ENCODE measurements around the gene CDCA4. TPM values are rescaled to one million over a fixed set of nuclear protein-coding genes. Genes with fewer than 3 reads are reported as not detected.

CDCA4 gene
- total RNA-seq, 1 experiment from 2014 or later: 32.4 TPM

GRCh38 chr14:105058521-105059034 is 37.7 kb upstream of the CDCA4 start:
- CTCF ChIA-PET: no interaction called here

DNA sequence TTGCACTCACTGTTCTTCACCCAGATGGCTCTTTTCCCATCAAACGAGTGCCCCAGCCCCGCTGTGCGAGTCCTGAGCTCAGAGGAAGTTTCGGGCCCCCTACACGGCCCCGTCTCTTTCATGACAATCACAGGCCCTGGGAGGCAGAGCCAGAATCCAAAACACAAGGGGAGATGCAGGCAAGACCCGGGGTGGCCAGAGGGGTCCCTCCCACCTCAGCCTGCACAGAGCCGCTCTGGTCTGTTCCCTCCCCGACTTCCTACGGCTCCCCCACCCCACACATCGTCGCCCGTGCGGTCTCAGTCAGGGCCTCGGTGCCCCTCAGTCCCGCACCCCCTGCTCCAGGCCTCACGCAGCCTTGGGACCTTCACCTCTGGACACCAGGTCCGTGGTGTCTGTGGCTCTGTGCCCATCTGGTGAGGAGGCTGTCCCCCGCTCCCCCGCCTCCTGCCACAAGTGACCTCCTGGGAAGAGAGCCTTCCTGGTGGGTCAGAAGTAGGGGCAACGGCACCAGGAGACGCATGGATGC is 35.5 kb upstream of the CDCA4 start:
- no peaks in the 10 kb centered on the region for H3K9me3 Mint-ChIP-seq (ENCODE audit: low read depth, unreplicated experiment)
- H3K27ac Mint-ChIP-seq (ENCODE audit: unreplicated experiment): no peak overlapping the region
- DNase-seq: no peak
- intact Hi-C loops (cut with micrococcal nuclease; ENCODE audit: unreplicated experiment): no loop called here
- peaks cover 9% of the 10 kb centered on the region for H3K4me1 Mint-ChIP-seq (ENCODE audit: low read depth, unreplicated experiment)
- CTCF ChIA-PET: no interaction called here
- no peak overlapping the region for H3K4me3 Mint-ChIP-seq (ENCODE audit: low read depth, unreplicated experiment)
- BruUV-seq (replicated peaks): no TSS peak
- no peaks in the 10 kb centered on the region for H3K27me3 Mint-ChIP-seq (ENCODE audit: unreplicated experiment)
- TF ChIP-seq, protein P1, sequence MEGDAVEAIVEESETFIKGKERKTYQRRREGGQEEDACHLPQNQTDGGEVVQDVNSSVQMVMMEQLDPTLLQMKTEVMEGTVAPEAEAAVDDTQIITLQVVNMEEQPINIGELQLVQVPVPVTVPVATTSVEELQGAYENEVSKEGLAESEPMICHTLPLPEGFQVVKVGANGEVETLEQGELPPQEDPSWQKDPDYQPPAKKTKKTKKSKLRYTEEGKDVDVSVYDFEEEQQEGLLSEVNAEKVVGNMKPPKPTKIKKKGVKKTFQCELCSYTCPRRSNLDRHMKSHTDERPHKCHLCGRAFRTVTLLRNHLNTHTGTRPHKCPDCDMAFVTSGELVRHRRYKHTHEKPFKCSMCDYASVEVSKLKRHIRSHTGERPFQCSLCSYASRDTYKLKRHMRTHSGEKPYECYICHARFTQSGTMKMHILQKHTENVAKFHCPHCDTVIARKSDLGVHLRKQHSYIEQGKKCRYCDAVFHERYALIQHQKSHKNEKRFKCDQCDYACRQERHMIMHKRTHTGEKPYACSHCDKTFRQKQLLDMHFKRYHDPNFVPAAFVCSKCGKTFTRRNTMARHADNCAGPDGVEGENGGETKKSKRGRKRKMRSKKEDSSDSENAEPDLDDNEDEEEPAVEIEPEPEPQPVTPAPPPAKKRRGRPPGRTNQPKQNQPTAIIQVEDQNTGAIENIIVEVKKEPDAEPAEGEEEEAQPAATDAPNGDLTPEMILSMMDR (IDR thresholded peaks at IDR 0.05; ENCODE audit: unreplicated experiment): no peak
- H3K36me3 Mint-ChIP-seq (ENCODE audit: insufficient read depth, unreplicated experiment): peaks cover 12% of the 10 kb centered on the region

More at GRCh38 chr14:105058521-105059034, 37.7 kb upstream of the CDCA4 start:
- BruUV-seq (replicated peaks): no TSS peak
- Mint-ChIP-seq H3K4me3 (ENCODE audit: low read depth, unreplicated experiment) (no peak overlapping the region), H3K27me3 (ENCODE audit: unreplicated experiment) (no peaks in the 10 kb centered on the region), H3K27ac (ENCODE audit: unreplicated experiment) (no peak overlapping the region), H3K4me1 (ENCODE audit: low read depth, unreplicated experiment) (no peaks in the 10 kb centered on the region), H3K9me3 (ENCODE audit: low read depth, unreplicated experiment) (no peaks in the 10 kb centered on the region), H3K36me3 (ENCODE audit: insufficient read depth, unreplicated experiment) (peaks cover 13% of the 10 kb centered on the region)
- no peak for DNase-seq
- intact Hi-C loops (cut with micrococcal nuclease; ENCODE audit: unreplicated experiment): no loop called here
- TF ChIP-seq, protein P1 (IDR thresholded peaks at IDR 0.05; ENCODE audit: unreplicated experiment): no peak

- H3K9me3 Mint-ChIP-seq (ENCODE audit: low read depth, unreplicated experiment): no peaks in the 10 kb centered on the region
- TF ChIP-seq, protein P1 (IDR thresholded peaks at IDR 0.05; ENCODE audit: unreplicated experiment): no peak
- no peak overlapping the region for H3K4me3 Mint-ChIP-seq (ENCODE audit: low read depth, unreplicated experiment)
- peaks cover 15% of the 10 kb centered on the region for H3K4me1 Mint-ChIP-seq (ENCODE audit: low read depth, unreplicated experiment)
- no peaks in the 10 kb centered on the region for H3K27me3 Mint-ChIP-seq (ENCODE audit: unreplicated experiment)
- intact Hi-C loops (cut with micrococcal nuclease; ENCODE audit: unreplicated experiment): no loop called here
- DNase-seq: no peak
- no peak overlapping the region for H3K27ac Mint-ChIP-seq (ENCODE audit: unreplicated experiment)
- no TSS peak for BruUV-seq (replicated peaks)
- peaks cover 16% of the 10 kb centered on the region for H3K36me3 Mint-ChIP-seq (ENCODE audit: insufficient read depth, unreplicated experiment)
- CTCF ChIA-PET: no interaction called here
Measured at GRCh38 chr14:105055736-105056302, 34.9 kb upstream of the CDCA4 start.

GRCh38 chr14:105055334-105055733 is 34.5 kb upstream of the CDCA4 start:
- Mint-ChIP-seq H3K27ac (ENCODE audit: unreplicated experiment) (no peak overlapping the region), H3K9me3 (ENCODE audit: low read depth, unreplicated experiment) (no peaks in the 10 kb centered on the region), H3K4me1 (ENCODE audit: low read depth, unreplicated experiment) (peaks cover 16% of the 10 kb centered on the region), H3K36me3 (ENCODE audit: insufficient read depth, unreplicated experiment) (peaks cover 21% of the 10 kb centered on the region), H3K4me3 (ENCODE audit: low read depth, unreplicated experiment) (no peak overlapping the region), H3K27me3 (ENCODE audit: unreplicated experiment) (no peaks in the 10 kb centered on the region)
- intact Hi-C loops (cut with micrococcal nuclease; ENCODE audit: unreplicated experiment): no loop called here
- TF ChIP-seq, protein P1 (IDR thresholded peaks at IDR 0.05; ENCODE audit: unreplicated experiment): no peak
- CTCF ChIA-PET: no interaction called here
- DNase-seq: no peak
- no TSS peak for BruUV-seq (replicated peaks)
